Breast epithelium (tissue), 4 donors: ENCODE results near the gene CTIF. TPM values are rescaled to one million over a fixed set of nuclear protein-coding genes. Genes with fewer than 3 reads are reported as not detected.

Source experiments
- DNase-seq, 2 donors: peaks; one replicate each; pipeline ENCODE4 v3.0.0-alpha.2; 2019; ENCODE audit warnings: low spot score in 2 of 2
- H3K27ac ChIP-seq, 2 donors: fragments of 200-600 bp; sonication (generic) in 1 of 2; one replicate each; pipeline ENCODE4 v1.5.1; 2016 to 2019; ENCODE audit warnings: mild to moderate bottlenecking in 1 of 2
- H3K27me3 ChIP-seq, 2 donors: fragments of 200-600 bp; sonication (generic) in 1 of 2; one replicate each; pipeline versions ENCODE4 v1.5.1 to v1.6.0; 2017 to 2019; ENCODE audit warnings: control low read depth in 1 of 2, mild to moderate bottlenecking in 1 of 2
- H3K36me3 ChIP-seq: fragments of 200-600 bp; one replicate; pipeline ENCODE4 v1.5.1; 2019
- H3K4me1 ChIP-seq, 2 donors: fragments of 200-600 bp; sonication (generic); one replicate each; pipeline ENCODE4 v1.5.1; 2016 to 2019; ENCODE audit warnings: control low read depth in 1 of 2
- H3K4me3 ChIP-seq, 3 donors: fragments of 200-600 bp; sonication (generic); 1 replicate in 2 of 3; 2 replicates in 1 of 3; pipeline ENCODE4 v1.5.1; 2016 to 2019; ENCODE audit warnings: mild to moderate bottlenecking in 3 of 3, moderate library complexity in 2 of 3
- H3K9me3 ChIP-seq, 2 donors: fragments of 200-600 bp; sonication (generic) in 1 of 2; one replicate each; pipeline ENCODE4 v1.5.1; 2016 to 2019; ENCODE audit warnings: control low read depth in 1 of 2
- CTCF ChIP-seq, 3 donors: fragments of 450-650 bp; IDR thresholded peaks; one replicate each; pipeline ENCODE4 v1.5.1; 2016 to 2017; ENCODE audit warnings: antibody characterized with exemption in 3 of 3, mild to moderate bottlenecking in 3 of 3, moderate library complexity in 3 of 3
- POLR2A ChIP-seq: fragments of 450-650 bp; IDR thresholded peaks from one replicate; pipeline ENCODE4 v1.6.1; 2016; ENCODE audit warnings: antibody characterized with exemption, mild to moderate bottlenecking, moderate library complexity
- POLR2AphosphoS5 ChIP-seq, 3 donors: sonication (generic); formaldehyde crosslinking; IDR thresholded peaks; one replicate each; pipeline ENCODE4 v1.6.1; 2017; ENCODE audit warnings: antibody characterized with exemption in 3 of 3
- intact Hi-C: fragments of 100-400 bp; cut with DNase I; formaldehyde crosslinking; loops from one replicate; pipeline ENCODE4 v1.15.1; 2023; ENCODE audit warnings: low total_unique reads
- total RNA-seq, 3 donors: library from RNA; depleted of rRNA; stranded (reverse); fragments of >200 nt; gene quantifications; one replicate each; pipeline ENCODE4 v1.1.0, GENCODE V29; 2016

Gene CTIF
- total RNA-seq, 3 donors from 2014 or later = 28.8 to 78.9 (median 32.6) TPM

- H3K4me1 ChIP-seq = peaks cover 3 to 13% of the 10 kb centered on the region in 2 donors
- no peak for DNase-seq
- no peaks in the 10 kb centered on the region for H3K27me3 ChIP-seq
- intact Hi-C loops = no loop called here
- no peak for TF ChIP-seq CTCF (IDR thresholded peaks at IDR 0.05)
- H3K27ac ChIP-seq = no peak overlapping the region
- H3K36me3 ChIP-seq = no peaks in the 10 kb centered on the region
- H3K4me3 ChIP-seq = no peak overlapping the region
- H3K9me3 ChIP-seq = no peaks in the 10 kb centered on the region
These were observed 218.5 kb downstream of the CTIF start for GRCh38 chr18:48757367-48757766.

DNA sequence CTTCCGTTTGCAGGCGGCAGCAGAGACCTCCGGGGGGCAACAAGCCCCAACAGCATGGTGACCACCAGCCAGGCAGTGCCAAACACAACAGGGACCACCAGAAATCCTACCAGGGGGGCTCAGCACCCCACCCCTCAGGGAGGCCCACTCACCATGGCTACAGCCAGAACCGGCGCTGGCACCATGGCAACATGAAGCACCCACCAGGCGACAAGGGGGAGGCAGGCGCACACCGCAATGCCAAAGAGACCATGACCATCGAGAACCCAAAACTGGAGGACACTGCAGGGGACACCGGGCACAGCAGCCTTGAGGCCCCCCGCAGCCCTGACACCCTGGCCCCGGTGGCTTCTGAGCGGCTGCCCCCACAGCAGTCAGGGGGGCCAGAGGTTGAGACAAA is 219.1 kb downstream of the CTIF start:
- Histone ChIP-seq H3K36me3 (no peaks in the 10 kb centered on the region), H3K27me3 (no peaks in the 10 kb centered on the region), H3K4me3 (no peak overlapping the region), H3K4me1 (peaks cover 3 to 12% of the 10 kb centered on the region in 2 donors), H3K27ac (no peak overlapping the region), H3K9me3 (no peaks in the 10 kb centered on the region)
- intact Hi-C loops = no loop called here
- DNase-seq = no peak
- TF ChIP-seq CTCF (IDR thresholded peaks at IDR 0.05) (no peak), POLR2AphosphoS5 (IDR thresholded peaks at IDR 0.05) (no peak)

GRCh38 chr18:48761582-48761981 is 222.8 kb downstream of the CTIF start:
- TF ChIP-seq CTCF (IDR thresholded peaks at IDR 0.05) (no peak), POLR2A (no peak), POLR2AphosphoS5 (IDR thresholded peaks at IDR 0.05) (no peak)
- Histone ChIP-seq H3K4me3 (no peak overlapping the region), H3K4me1 (no peaks in the 10 kb centered on the region), H3K9me3 (no peaks in the 10 kb centered on the region), H3K27me3 (no peaks in the 10 kb centered on the region), H3K27ac (no peak overlapping the region), H3K36me3 (no peaks in the 10 kb centered on the region)
- intact Hi-C loops = no loop called here
- no peak for DNase-seq

GRCh38 chr18:48762022-48762421 is 223.2 kb downstream of the CTIF start:
- no peaks in the 10 kb centered on the region for H3K4me1 ChIP-seq
- H3K27ac ChIP-seq = no peak overlapping the region
- no peak overlapping the region for H3K4me3 ChIP-seq
- no peaks in the 10 kb centered on the region for H3K36me3 ChIP-seq
- TF ChIP-seq POLR2A (no peak), CTCF (IDR thresholded peaks at IDR 0.05) (no peak)
- intact Hi-C loops = no loop called here
- no peaks in the 10 kb centered on the region for H3K9me3 ChIP-seq
- DNase-seq = no peak
- no peaks in the 10 kb centered on the region for H3K27me3 ChIP-seq

GRCh38 chr18:48762836-48763718 is 224.2 kb downstream of the CTIF start:
- no peak overlapping the region for H3K27ac ChIP-seq
- no peak for TF ChIP-seq POLR2AphosphoS5 (IDR thresholded peaks at IDR 0.05)
- TF ChIP-seq POLR2A = no peak
- no peak for TF ChIP-seq CTCF (IDR thresholded peaks at IDR 0.05)
- no peak for DNase-seq

More at GRCh38 chr18:48762836-48763718, 224.2 kb downstream of the CTIF start:
- intact Hi-C loops = no loop called here
- Histone ChIP-seq H3K27me3 (no peaks in the 10 kb centered on the region), H3K36me3 (no peaks in the 10 kb centered on the region), H3K9me3 (no peaks in the 10 kb centered on the region), H3K4me1 (no peaks in the 10 kb centered on the region), H3K4me3 (no peak overlapping the region)
